ENCODE data around the gene SLBP. TPM values are rescaled to one million over a fixed set of nuclear protein-coding genes. Genes with fewer than 3 reads are reported as not detected.

Gene SLBP
- total RNA-seq, 6 experiments from 2014 or later: 13.1 to 30.8 (median 14.7) TPM

DNA sequence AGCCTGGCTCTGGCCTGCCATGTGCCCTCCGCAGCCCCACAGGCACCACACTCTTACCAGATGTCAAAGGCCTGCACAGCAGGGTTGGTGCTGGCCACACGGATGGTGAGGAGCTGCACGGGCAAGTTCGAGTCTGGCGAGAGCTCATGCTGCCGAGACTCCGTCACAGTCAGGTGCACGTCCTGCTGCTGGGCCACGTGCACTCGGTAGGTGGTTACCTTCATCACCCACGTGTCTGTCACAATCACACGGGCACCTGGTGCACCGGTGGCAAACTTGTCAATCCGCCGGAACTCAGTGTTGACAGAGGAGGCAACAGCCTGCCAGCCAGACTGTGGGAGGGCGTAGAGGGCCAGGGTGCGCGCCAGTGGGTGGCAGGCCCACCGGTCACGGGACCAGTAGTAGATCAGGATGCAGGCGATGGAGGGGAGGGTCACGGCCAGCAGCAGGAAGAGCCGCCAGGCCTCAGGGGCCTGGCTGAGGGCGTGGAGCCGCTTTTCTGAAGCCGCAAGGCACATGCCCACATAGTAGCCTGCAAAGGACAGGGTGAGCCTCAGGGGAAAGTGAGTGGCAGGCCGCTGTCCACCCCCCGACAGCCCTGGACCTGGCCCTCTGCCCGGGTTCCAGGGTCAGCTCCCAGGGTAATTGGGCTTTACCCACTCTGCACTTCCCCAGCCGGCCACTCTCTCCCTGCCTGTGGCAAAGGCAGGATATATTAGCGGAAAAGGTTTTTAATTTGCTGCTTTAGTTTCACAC lies 6.2 kb upstream of the SLBP start:
- intact Hi-C loops (cut with DNase I): no loop called here
- H3K27me3 ChIP-seq: no peaks in the 10 kb centered on the region
- H3K4me3 ChIP-seq: no peak overlapping the region
- no peak for TF ChIP-seq POLR2A (IDR thresholded peaks at IDR 0.05)
- TF ChIP-seq, protein P1, sequence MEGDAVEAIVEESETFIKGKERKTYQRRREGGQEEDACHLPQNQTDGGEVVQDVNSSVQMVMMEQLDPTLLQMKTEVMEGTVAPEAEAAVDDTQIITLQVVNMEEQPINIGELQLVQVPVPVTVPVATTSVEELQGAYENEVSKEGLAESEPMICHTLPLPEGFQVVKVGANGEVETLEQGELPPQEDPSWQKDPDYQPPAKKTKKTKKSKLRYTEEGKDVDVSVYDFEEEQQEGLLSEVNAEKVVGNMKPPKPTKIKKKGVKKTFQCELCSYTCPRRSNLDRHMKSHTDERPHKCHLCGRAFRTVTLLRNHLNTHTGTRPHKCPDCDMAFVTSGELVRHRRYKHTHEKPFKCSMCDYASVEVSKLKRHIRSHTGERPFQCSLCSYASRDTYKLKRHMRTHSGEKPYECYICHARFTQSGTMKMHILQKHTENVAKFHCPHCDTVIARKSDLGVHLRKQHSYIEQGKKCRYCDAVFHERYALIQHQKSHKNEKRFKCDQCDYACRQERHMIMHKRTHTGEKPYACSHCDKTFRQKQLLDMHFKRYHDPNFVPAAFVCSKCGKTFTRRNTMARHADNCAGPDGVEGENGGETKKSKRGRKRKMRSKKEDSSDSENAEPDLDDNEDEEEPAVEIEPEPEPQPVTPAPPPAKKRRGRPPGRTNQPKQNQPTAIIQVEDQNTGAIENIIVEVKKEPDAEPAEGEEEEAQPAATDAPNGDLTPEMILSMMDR (IDR thresholded peaks at IDR 0.05): no peak
- WGBS (ENCODE audit: insufficient coverage, low coverage, low lambda C conversion rate, missing lambda C conversion rate): 20% methylated on average over 12 of the region's 31 CpGs
- no peaks in the 10 kb centered on the region for H3K9me3 ChIP-seq
- peaks cover 0 to 2% (median 0%) of the 10 kb centered on the region in 4 donors for H3K36me3 ChIP-seq
- peak overlapping the region; percentile 33 to 94 (median 80) for H3K27ac ChIP-seq
- ATAC-seq (peak; percentile 40 to 51 (median 48)), DNase-seq (peak; percentile 72 to 90 (median 89))
- peaks cover 0 to 44% (median 15%) of the 10 kb centered on the region in 4 donors for H3K4me1 ChIP-seq

DNA sequence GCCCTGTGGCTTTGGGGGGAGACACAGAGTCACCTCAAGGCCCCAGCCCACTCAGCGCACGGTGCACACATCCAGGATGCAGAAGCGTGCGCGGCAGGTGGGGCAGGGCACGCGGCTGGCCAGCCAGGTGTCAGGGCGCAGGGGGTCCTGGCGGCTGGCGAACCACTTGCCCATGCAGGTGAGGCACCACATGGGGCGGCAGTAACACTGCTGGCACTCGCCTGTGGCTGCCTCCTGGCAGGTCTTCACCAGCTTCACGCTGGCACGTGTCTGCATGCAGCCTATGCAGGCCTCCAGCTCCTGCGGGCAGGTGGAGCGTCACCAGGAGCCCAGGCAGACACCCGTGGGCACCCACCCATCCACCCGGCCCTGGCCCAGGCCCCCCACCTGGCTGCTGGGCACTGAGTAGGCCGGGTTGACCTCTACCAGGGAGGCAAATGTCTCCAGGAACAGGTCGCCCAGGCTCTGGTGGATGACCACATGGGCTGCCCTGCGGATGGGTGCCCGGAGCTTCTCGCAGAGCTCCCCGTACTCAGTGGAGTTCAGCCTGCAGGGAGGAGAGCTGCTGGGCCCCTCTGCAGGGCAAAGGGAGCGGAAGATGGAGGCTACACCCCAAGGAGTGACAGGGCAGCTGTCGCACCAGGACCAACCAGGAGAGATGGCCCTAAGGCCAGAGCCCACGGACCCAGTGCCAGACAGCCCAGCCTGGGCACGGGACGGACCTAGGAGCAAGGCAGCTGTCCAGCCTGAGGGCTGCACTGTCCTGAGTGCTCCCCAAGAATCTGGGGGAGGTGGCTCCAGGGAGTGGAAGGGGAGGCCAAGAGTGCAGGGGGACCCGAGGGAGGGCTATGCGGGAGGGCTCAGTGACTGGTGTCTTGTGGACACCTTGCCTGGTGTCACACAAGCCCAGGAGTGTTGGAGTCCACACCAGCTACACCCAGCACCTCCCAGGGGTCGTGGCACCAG lies 5.3 kb upstream of the SLBP start:
- no peaks in the 10 kb centered on the region for H3K27me3 ChIP-seq
- TF ChIP-seq, protein P1 (IDR thresholded peaks at IDR 0.05): no peak
- TF ChIP-seq POLR2A (IDR thresholded peaks at IDR 0.05): no peak
- DNase-seq: no peak
- H3K4me1 ChIP-seq: peaks cover 0 to 46% (median 15%) of the 10 kb centered on the region in 4 donors
- H3K27ac ChIP-seq: peak overlapping the region in 2 of 3 donors; percentile 80 to 94
- H3K9me3 ChIP-seq: no peaks in the 10 kb centered on the region
- 96% methylated on average over 10 of the region's 32 CpGs for WGBS (ENCODE audit: insufficient coverage, low coverage, low lambda C conversion rate, missing lambda C conversion rate)
- H3K4me3 ChIP-seq: no peak overlapping the region
- H3K36me3 ChIP-seq: peaks cover 0 to 2% (median 0%) of the 10 kb centered on the region in 4 donors
- intact Hi-C loops (cut with DNase I): no loop called here
- ATAC-seq: no peak

GRCh38 chr4:1716065-1716945 lies 4.2 kb upstream of the SLBP start:
- no peak for ATAC-seq
- 81% methylated on average over 6 of the region's 15 CpGs for WGBS (ENCODE audit: insufficient coverage, low coverage, low lambda C conversion rate, missing lambda C conversion rate)
- H3K4me1 ChIP-seq: peaks cover 0 to 38% (median 15%) of the 10 kb centered on the region in 4 donors

More at GRCh38 chr4:1716065-1716945, 4.2 kb upstream of the SLBP start:
- no peak for DNase-seq
- TF ChIP-seq, protein P1 (IDR thresholded peaks at IDR 0.05): no peak
- no peak for TF ChIP-seq POLR2A (IDR thresholded peaks at IDR 0.05)
- Histone ChIP-seq H3K36me3 (peaks cover 0 to 2% (median 0%) of the 10 kb centered on the region in 4 donors), H3K4me3 (no peak overlapping the region), H3K27me3 (no peaks in the 10 kb centered on the region), H3K9me3 (no peaks in the 10 kb centered on the region), H3K27ac (no peak overlapping the region)
- intact Hi-C loops (cut with DNase I): no loop called here
